H1 (cell line): ENCODE data around the gene SOS1. TPM values are rescaled to one million over a fixed set of nuclear protein-coding genes. Genes with fewer than 3 reads are reported as not detected.

Experiments
- CTCF ChIA-PET: fragments of 300-600 bp; sonication (Branson Sonifier 250); formaldehyde crosslinking; loops from one replicate; lab custom pipeline; 2021; ENCODE audit not compliant: partially characterized antibody; lab: Charles Lee
- POLR2A ChIA-PET: fragments of 300-600 bp; sonication (Branson Sonifier 250); formaldehyde crosslinking; loops from one replicate; lab custom pipeline; 2021; ENCODE audit warnings: inconsistent platforms; ENCODE audit not compliant: partially characterized antibody; lab: Charles Lee
- DNase-seq, 2 experiments: peaks; one replicate each; pipeline versions ENCODE4 v3.0.0 to v3.0.0-alpha.2; 2010 to 2022; ENCODE audit warnings: low spot score in 2 of 2, low read depth in 1 of 2, mixed read lengths in 1 of 2
- FAIRE-seq: peaks from 2 replicates; lab custom pipeline; 2011; peaks lifted over from hg19 to GRCh38; lab: Jason Lieb, UNC
- H2AFZ ChIP-seq: 2 replicates; pipeline ENCODE4 v1.8.1; 2012; ENCODE audit warnings: low read length, inconsistent platforms
- H2AK5ac ChIP-seq: 2 replicates; pipeline ENCODE4 v1.6.1; 2013; ENCODE audit warnings: low read depth, low read length
- H2BK120ac ChIP-seq: replicated peaks from 2 replicates; pipeline ENCODE3; 2013; ENCODE audit warnings: low read depth, low read length, inconsistent platforms
- H2BK12ac ChIP-seq: 2 replicates; pipeline ENCODE4 v1.6.1; 2013; ENCODE audit warnings: low read depth, low read length
- H2BK15ac ChIP-seq: 2 replicates; pipeline ENCODE4 v1.6.1; 2013; ENCODE audit warnings: low read length
- H2BK20ac ChIP-seq: 2 replicates; pipeline ENCODE4 v1.6.1; 2013; ENCODE audit warnings: low read length
- H2BK5ac ChIP-seq: 2 replicates; pipeline ENCODE4 v1.6.1; 2013; ENCODE audit warnings: low read depth, low read length
- H3K14ac ChIP-seq: 2 replicates; pipeline ENCODE4 v1.6.1; 2013; ENCODE audit warnings: inconsistent platforms; ENCODE audit not compliant: insufficient read length
- H3K18ac ChIP-seq: 2 replicates; pipeline ENCODE4 v1.6.1; 2013; ENCODE audit warnings: low read length; ENCODE audit errors: extremely low read depth
- H3K23ac ChIP-seq: 2 replicates; pipeline ENCODE4 v1.6.1; 2013; ENCODE audit warnings: inconsistent platforms; ENCODE audit not compliant: insufficient read length
- H3K23me2 ChIP-seq: 2 replicates; pipeline ENCODE4 v1.6.1; 2013; ENCODE audit warnings: low read depth, low read length
- H3K27ac ChIP-seq: 2 replicates; pipeline ENCODE4 v1.6.1; 2011; ENCODE audit warnings: low read depth, low read length, inconsistent platforms
- H3K27me3 ChIP-seq, 4 experiments: replicated peaks in 1 of 4; 1 replicate in 1 of 4; 2 replicates in 3 of 4; pipeline versions ENCODE4 v1.6.1 to v1.8.1; 2011 to 2013; ENCODE audit warnings: low read length in 3 of 4, mild to moderate bottlenecking in 3 of 4, inconsistent platforms in 2 of 4, mixed read lengths in 2 of 4, moderate library complexity in 1 of 4; ENCODE audit not compliant: control insufficient read depth in 3 of 4, insufficient read depth in 3 of 4; ENCODE audit errors: extremely low read depth in 1 of 4
- H3K36me3 ChIP-seq, 4 experiments: 2 replicates each; pipeline versions ENCODE4 v1.6.1 to v1.8.1; 2011 to 2013; ENCODE audit warnings: mild to moderate bottlenecking in 4 of 4, low read length in 3 of 4, moderate library complexity in 2 of 4, control low read depth in 1 of 4, inconsistent platforms in 1 of 4; ENCODE audit not compliant: insufficient read depth in 4 of 4, control insufficient read depth in 2 of 4
- H3K4ac ChIP-seq: replicated peaks from 2 replicates; pipeline ENCODE3; 2013; ENCODE audit warnings: low read length, low read depth, mixed read lengths, inconsistent platforms; ENCODE audit not compliant: insufficient read length
- H3K4me1 ChIP-seq, 4 experiments: replicated peaks in 1 of 4; 1 replicate in 1 of 4; 2 replicates in 3 of 4; pipeline versions ENCODE4 v1.6.1 to v1.8.1; 2011 to 2013; ENCODE audit warnings: low read length in 3 of 4, inconsistent platforms in 2 of 4, mixed read lengths in 1 of 4; ENCODE audit not compliant: insufficient read depth in 4 of 4, control insufficient read depth in 3 of 4
- H3K4me2 ChIP-seq, 2 experiments: 2 replicates each; pipeline versions ENCODE4 v1.6.1 to v1.8.1; 2011 to 2013; ENCODE audit warnings: low read depth in 2 of 2, low read length in 2 of 2, control low read depth in 1 of 2, inconsistent platforms in 1 of 2, mild to moderate bottlenecking in 1 of 2; ENCODE audit not compliant: insufficient read depth in 1 of 2
- H3K4me3 ChIP-seq, 4 experiments: fragments of 200-600, 300-600 bp in 1 of 4; sonication (generic), shearing (Covaris generic), sonication (Bioruptor Twin) in 1 of 4; 2 replicates each; pipeline versions ENCODE4 v1.5.1 to v1.8.1; 2011 to 2016; ENCODE audit warnings: low read length in 4 of 4, low read depth in 3 of 4, control low read depth in 2 of 4, inconsistent platforms in 2 of 4, mild to moderate bottlenecking in 2 of 4, mixed read lengths in 1 of 4, moderate library complexity in 1 of 4; ENCODE audit not compliant: insufficient read depth in 2 of 4; ENCODE audit errors: extremely low read depth in 1 of 4
- H3K56ac ChIP-seq: replicated peaks from 2 replicates; pipeline ENCODE3; 2013; ENCODE audit warnings: low read depth, mild to moderate bottlenecking, mixed read lengths, low read length, inconsistent platforms; ENCODE audit not compliant: insufficient read length
- H3K79me1 ChIP-seq: 2 replicates; pipeline ENCODE4 v1.6.1; 2013; ENCODE audit warnings: low read depth, low read length, control low read depth
- H3K79me2 ChIP-seq, 2 experiments: 2 replicates each; pipeline versions ENCODE4 v1.6.1 to v1.8.1; 2012 to 2013; ENCODE audit warnings: low read length in 2 of 2, mild to moderate bottlenecking in 2 of 2, inconsistent platforms in 1 of 2; ENCODE audit not compliant: insufficient read depth in 2 of 2, control insufficient read depth in 1 of 2
- H3K9ac ChIP-seq, 4 experiments: replicated peaks in 1 of 4; 1 replicate in 1 of 4; 2 replicates in 3 of 4; pipeline versions ENCODE4 v1.6.1 to v1.8.1; 2011 to 2013; ENCODE audit warnings: low read depth in 3 of 4, low read length in 3 of 4, control low read depth in 2 of 4, mild to moderate bottlenecking in 2 of 4, moderate library complexity in 2 of 4, inconsistent platforms in 1 of 4; ENCODE audit errors: extremely low read depth in 1 of 4
- H3K9me3 ChIP-seq, 2 experiments: 2 replicates each; pipeline versions ENCODE4 v1.6.1 to v1.8.1; 2012 to 2013; ENCODE audit warnings: mild to moderate bottlenecking in 2 of 2, moderate library complexity in 2 of 2, control low read depth in 1 of 2, inconsistent platforms in 1 of 2, low read depth in 1 of 2, low read length in 1 of 2, mixed read lengths in 1 of 2; ENCODE audit not compliant: insufficient read depth in 2 of 2
- H4K20me1 ChIP-seq, 2 experiments: replicated peaks in 1 of 2; 2 replicates each; pipeline versions ENCODE3 to v1.8.1; 2011 to 2013; ENCODE audit warnings: inconsistent platforms in 2 of 2, low read length in 2 of 2, mild to moderate bottlenecking in 1 of 2; ENCODE audit not compliant: insufficient read depth in 2 of 2, control insufficient read depth in 1 of 2
- H4K5ac ChIP-seq: 2 replicates; pipeline ENCODE4 v1.6.1; 2013; ENCODE audit warnings: low read length, low read depth, mixed read lengths, inconsistent platforms; ENCODE audit not compliant: insufficient read length
- H4K8ac ChIP-seq: 2 replicates; pipeline ENCODE4 v1.8.0; 2013; ENCODE audit warnings: mild to moderate bottlenecking, moderate library complexity, low read length, inconsistent platforms; ENCODE audit not compliant: insufficient read depth; ENCODE audit errors: extremely low read depth
- H4K91ac ChIP-seq: replicated peaks from 2 replicates; pipeline ENCODE3; 2013; ENCODE audit warnings: low read length, mixed read lengths, inconsistent platforms; ENCODE audit not compliant: insufficient read length
- BACH1 ChIP-seq: IDR thresholded peaks from 2 replicates; pipeline ENCODE4 v1.6.1; 2012; ENCODE audit warnings: low read length, improper control_type of control experiment
- EP300 ChIP-seq, 2 experiments: IDR thresholded peaks; 1 replicate in 1 of 2; 2 replicates in 1 of 2; pipeline ENCODE4 v1.6.1; 2011 to 2012; ENCODE audit warnings: low read depth in 2 of 2, low read length in 2 of 2, mild to moderate bottlenecking in 2 of 2, borderline replicate concordance in 1 of 2, inconsistent platforms in 1 of 2, moderate library complexity in 1 of 2
- GABPA ChIP-seq: IDR thresholded peaks from 2 replicates; pipeline ENCODE4 v1.6.1; 2011; ENCODE audit warnings: mild to moderate bottlenecking, low read length, moderate library complexity, borderline replicate concordance; ENCODE audit not compliant: insufficient read depth
- KDM1A ChIP-seq: fragments of 200-600, 300-600 bp; sonication (generic); IDR thresholded peaks from 2 replicates; pipeline ENCODE4 v1.7.1; 2016; ENCODE audit warnings: mild to moderate bottlenecking, low read length, borderline replicate concordance
- RFX5 ChIP-seq: IDR thresholded peaks from 2 replicates; pipeline ENCODE4 v1.6.1; 2011; ENCODE audit warnings: low read depth, low read length, improper control_type of control experiment, borderline replicate concordance
- WGBS, 2 experiments: shearing (Covaris generic) in 1 of 2; methylation state at CpG; one replicate each; pipeline versions ENCODE4 v1.1.6 to v1.1.7; 2013 to 2015; ENCODE audit warnings: low lambda C conversion rate in 2 of 2, mixed read lengths in 2 of 2, inconsistent platforms in 1 of 2, low coverage in 1 of 2, missing lambda C conversion rate in 1 of 2; ENCODE audit not compliant: insufficient replicate concordance in 2 of 2, insufficient coverage in 1 of 2, insufficient read length in 1 of 2; ENCODE audit errors: extremely low coverage in 1 of 2, missing lambda C conversion rate in 1 of 2; 5-methylcytosine and 5-hydroxymethylcytosine counted together
- polyA plus RNA-seq, 7 experiments: library from polyadenylated mRNA; depleted of rRNA in 3 of 7; stranded (reverse) in 5 of 7; unstranded in 2 of 7; fragments of >200 nt in 5 of 7; fragments of 200-250 nt in 2 of 7; gene quantifications; 1 replicate in 5 of 7; 2 replicates in 1 of 7; 4 replicates in 1 of 7; pipeline versions ENCODE4 v1.2.1 to v1.2.3, GENCODE V29; 2011 to 2013; ENCODE audit warnings: missing spikeins in 2 of 7, mixed read lengths in 2 of 7
- total RNA-seq: library from RNA; stranded (reverse); fragmentation: NEBNext Ultra II Directional; extraction: Animal tissue kit (Norgen Biotek cat#: 25700); gene quantifications from 2 replicates; pipeline ENCODE4 v1.2.1, GENCODE V29; 2021

SOS1 gene
- total and polyA plus RNA-seq, 2 of the 8 experiments (the other 6 are each of a cell fraction or from before 2014, with no cell fraction given): 25.7 to 27.0 TPM

DNA sequence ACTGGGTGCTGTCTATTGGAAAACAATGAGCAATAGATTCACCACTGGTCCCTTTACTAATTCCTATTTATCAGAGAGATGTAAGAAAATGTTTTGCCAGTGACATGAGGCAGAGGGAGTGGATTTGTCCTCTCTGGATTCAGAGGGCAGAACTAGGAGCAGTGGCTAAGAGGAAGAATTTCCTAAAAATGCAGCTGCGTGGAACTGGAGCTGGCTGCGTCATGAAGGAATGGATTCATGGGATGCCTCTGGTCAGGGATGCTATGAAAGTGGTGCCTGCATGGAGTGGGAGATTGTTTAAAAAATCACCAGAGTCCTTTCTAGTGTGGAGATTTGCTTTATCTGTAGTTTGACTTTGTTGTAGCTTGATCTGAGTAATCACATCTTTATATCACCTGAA is 152.8 kb downstream of the SOS1 start:
- no peak overlapping the region for H3K27ac ChIP-seq
- no peak overlapping the region for H4K8ac ChIP-seq
- no peaks in the 10 kb centered on the region; a peak in 1 of 4 replicates for H3K9me3 ChIP-seq
- no peaks in the 10 kb centered on the region for H3K36me3 ChIP-seq
- H3K18ac ChIP-seq: no peak overlapping the region
- H3K56ac ChIP-seq: no peak overlapping the region
- no peak overlapping the region for H2BK12ac ChIP-seq
- H3K79me2 ChIP-seq: no peaks in the 10 kb centered on the region
- no peak overlapping the region for H3K4me2 ChIP-seq
- DNase-seq (no peak), FAIRE-seq (no peak)
- no peaks in the 10 kb centered on the region for H3K79me1 ChIP-seq
- H2BK15ac ChIP-seq: no peak overlapping the region
- no peak overlapping the region for H4K91ac ChIP-seq
- 91% methylated on average over 2 of the region's 2 CpGs; no CpG with 5 or more reads in 1 of the 2 experiments for WGBS, 2 experiments
- no peak overlapping the region for H3K4me3 ChIP-seq
- no peak overlapping the region for H2BK20ac ChIP-seq
- ChIA-PET POLR2A (interaction anchor here (1.2 kb wide), 1 partner anchor 9 kb away, joined by 3 read pairs; no protein-coding TSS in a partner anchor), CTCF (interaction anchor here (0.6 to 1.1 kb wide), 2 partner anchors 18 to 115 kb away, joined by 4 read pairs; no protein-coding TSS in a partner anchor)
- H3K4ac ChIP-seq: no peak overlapping the region
- H3K27me3 ChIP-seq: no peaks in the 10 kb centered on the region
- H2BK5ac ChIP-seq: no peak overlapping the region
- H3K4me1 ChIP-seq: peaks cover 0 to 11% (median 1%) of the 10 kb centered on the region in 4 experiments; a peak in 1 of 7 replicates
- H2BK120ac ChIP-seq: no peak overlapping the region
- H3K23me2 ChIP-seq: no peaks in the 10 kb centered on the region
- no peak overlapping the region for H2AFZ ChIP-seq
- TF ChIP-seq EP300 (IDR thresholded peaks at IDR 0.05; ENCODE audit: borderline replicate concordance in 1 of 2, low read depth in 2 of 2, low read length in 2 of 2) (no peak), GABPA (no peak), KDM1A (no peak), RFX5 (no peak), BACH1 (no peak)
- no peak overlapping the region for H3K9ac ChIP-seq
- H2AK5ac ChIP-seq: no peak overlapping the region
- H3K23ac ChIP-seq: no peak overlapping the region
- H3K14ac ChIP-seq: no peak overlapping the region
- H4K5ac ChIP-seq: no peak overlapping the region
- no peaks in the 10 kb centered on the region for H4K20me1 ChIP-seq
